ENCODE measurements around the gene MOB3B.

Gene MOB3B

GRCh38 chr9:27369591-27369990 is 160.0 kb downstream of the MOB3B start:
- no peak for DNase-seq (ENCODE audit: low read depth in 1 of 2, low spot score in 1 of 2)

GRCh38 chr9:27368316-27368985 is 161.2 kb downstream of the MOB3B start:
- DNase-seq (ENCODE audit: low read depth in 1 of 2, low spot score in 1 of 2), result no peak

GRCh38 chr9:27367921-27368315 is 161.7 kb downstream of the MOB3B start:
- no peak for DNase-seq (ENCODE audit: low read depth in 1 of 2, low spot score in 1 of 2)

- DNase-seq (ENCODE audit: low read depth in 1 of 2, low spot score in 1 of 2), result no peak
Observed at GRCh38 chr9:27367175-27367798, 162.3 kb downstream of the MOB3B start.

DNA sequence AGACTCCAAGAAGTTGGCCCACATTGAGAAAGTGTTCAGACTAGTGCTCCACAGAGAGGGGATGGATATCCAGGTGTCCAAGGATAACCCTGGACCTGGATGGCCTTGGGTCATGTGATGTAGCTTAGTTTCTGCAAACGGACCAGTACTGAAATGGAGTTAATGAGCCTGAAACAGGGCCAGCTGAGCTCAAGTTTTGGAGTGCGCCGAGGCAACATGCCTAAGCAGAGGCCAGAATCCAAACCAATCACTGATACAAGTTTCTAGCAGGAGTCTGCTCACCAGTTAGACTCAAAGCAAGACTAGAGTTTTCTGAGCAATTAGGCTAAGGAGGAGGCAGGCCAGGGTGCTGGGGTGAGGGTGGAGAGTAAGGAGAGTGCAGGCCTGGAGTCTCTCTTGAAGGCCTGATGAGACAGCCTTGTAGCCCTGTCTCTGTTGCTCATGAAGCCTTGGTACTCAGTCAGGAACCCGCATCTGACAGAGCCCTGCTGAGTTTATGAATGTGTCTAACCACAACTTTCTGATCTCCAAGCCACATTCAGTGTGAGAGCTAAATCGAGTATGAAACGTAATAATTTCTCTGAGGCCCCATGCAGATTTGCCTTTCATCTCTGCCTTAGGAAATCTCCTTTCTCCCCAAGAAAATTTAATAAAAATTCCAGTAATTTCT is 163.8 kb downstream of the MOB3B start:
- DNase-seq (ENCODE audit: low read depth in 1 of 2, low spot score in 1 of 2), result peak; percentile 1 to 41

DNA sequence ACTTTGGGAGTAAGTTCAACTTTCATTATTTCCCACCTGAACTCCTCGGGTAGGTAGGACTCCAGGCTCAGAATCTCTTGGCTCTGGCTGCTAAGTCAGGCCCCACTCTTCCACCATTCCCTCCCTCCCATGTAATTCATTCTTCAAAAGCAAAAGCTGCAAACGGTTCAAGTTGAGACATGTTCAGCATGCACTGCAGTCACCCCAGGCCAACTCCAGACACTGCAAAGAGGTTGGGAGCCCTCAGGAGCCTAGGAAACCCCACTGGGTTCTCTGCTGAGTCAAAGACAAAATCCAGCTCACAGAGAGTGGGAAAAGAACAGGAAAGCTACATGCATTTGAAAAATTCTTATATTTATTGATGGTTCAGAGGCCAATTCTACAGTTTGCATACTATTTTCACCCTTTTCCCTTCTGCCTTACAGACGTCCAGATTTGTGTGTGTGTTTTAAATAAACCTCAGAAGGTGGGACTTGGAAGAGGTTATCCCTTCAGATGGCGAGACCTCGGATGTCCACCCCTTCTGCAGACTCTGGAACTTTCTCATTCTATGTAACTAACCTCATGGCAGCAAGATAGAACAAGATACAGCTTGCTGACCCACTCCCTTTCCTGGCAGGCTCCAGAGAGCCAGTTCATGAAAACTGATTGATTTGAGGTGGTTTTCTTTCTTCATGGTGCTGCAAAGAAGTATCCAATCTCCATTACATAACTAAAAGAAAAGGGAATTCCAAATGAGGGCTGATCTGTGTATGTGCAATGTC is 167.0 kb downstream of the MOB3B start:
- no peak for DNase-seq (ENCODE audit: low read depth in 1 of 2, low spot score in 1 of 2)

GRCh38 chr9:27361492-27361891 is 168.1 kb downstream of the MOB3B start:
- DNase-seq (ENCODE audit: low read depth in 1 of 2, low spot score in 1 of 2), result no peak

DNA sequence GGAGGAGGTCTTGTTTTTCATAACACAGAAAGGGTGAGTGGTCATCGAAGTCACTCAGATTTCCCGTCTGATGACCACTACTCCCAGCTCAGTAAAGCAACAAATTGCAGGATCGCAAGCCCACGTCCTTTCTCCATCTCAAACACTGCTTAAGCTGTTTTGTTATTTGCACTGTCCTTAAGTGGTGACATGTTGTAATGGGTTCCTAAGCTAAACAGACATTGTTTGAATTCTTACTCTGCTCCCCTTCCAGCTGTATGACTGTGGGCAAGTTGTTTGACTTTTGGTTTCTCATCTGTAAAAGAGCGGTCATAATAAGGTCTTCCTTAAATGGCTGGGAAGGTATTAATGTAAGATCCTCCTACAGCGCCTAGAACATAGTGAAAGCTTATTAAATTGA is 169.9 kb downstream of the MOB3B start:
- DNase-seq (ENCODE audit: low read depth in 1 of 2, low spot score in 1 of 2), result no peak

DNA sequence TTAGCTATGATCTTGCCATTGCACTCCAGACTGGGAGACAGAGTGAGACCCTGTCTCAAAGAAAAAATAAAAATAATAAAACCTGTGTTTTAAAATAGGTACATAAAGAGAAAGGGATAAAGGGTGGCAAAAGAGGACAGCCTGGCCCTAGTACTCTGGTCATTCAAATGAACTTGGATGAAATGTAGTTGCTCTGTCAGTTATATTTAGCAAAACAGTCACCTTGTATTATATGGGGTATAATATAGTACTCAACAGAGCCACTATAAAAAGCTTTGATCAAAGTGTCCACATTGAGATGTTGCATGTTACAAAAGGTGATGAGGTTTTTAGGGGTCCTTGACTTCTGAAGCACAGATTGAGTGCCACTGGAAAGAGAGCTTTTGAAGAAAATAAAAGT is 171.6 kb downstream of the MOB3B start:
- no peak for DNase-seq (ENCODE audit: low read depth in 1 of 2, low spot score in 1 of 2)

DNA sequence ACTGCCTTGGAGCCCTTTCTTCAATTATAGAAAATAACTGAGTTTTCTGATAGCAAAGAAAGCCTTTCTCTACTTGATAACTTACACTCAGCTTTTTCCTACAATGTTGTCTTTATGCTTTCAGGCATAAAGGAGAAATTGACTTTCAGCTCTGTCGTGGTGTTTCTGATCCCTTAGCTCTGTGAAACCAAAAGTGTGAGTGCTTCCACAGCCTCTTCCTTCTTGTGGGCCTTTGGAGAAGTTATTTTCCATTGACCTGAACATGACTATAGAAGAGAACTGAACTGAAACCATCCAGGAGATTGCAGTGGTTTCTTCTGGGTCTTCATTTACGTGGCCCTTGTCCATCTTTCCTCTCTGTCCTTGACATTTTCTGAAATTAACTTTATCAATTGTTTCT is 173.2 kb downstream of the MOB3B start:
- DNase-seq (ENCODE audit: low read depth in 1 of 2, low spot score in 1 of 2), result no peak

DNA sequence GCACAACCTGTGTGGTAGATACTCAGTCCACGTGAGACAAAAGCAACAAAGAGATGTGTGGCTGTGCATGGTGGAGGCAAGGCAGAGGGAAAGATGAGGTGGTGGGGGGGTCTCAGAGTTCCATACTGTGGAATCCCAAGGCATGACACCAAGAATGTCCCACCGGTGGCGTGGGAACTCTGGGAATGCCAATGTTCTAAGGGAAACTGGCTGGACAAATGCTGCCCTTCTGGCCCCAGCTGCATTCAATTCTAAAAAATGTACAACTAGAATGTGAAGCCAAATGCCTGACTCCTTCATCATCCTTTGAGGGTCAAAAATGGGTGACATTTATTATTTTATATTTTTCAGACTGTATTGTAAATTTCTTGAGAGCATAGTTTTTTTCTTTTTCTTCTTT is 174.4 kb downstream of the MOB3B start:
- no peak for DNase-seq (ENCODE audit: low read depth in 1 of 2, low spot score in 1 of 2)

GRCh38 chr9:27353474-27354229 is 176.0 kb downstream of the MOB3B start:
- DNase-seq (ENCODE audit: low read depth in 1 of 2, low spot score in 1 of 2), result no peak

DNA sequence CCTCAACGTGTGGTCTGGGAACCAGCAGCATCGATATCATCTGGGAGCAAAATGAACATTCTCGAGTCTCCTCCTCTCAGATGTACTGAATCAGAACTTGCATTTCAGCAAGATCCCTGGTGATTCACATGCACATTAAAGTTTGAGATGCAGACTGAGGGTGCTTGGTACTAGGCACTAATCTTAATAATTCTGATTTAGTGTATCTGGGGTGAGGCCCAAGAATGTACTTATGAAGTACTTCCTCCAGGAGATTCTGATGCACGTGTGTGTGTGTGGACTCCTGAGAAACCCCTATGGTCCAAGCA is 176.5 kb downstream of the MOB3B start:
- no peak for DNase-seq (ENCODE audit: low read depth in 1 of 2, low spot score in 1 of 2)

GRCh38 chr9:27352457-27353165 is 177.0 kb downstream of the MOB3B start:
- no peak for DNase-seq (ENCODE audit: low read depth in 1 of 2, low spot score in 1 of 2)

DNA sequence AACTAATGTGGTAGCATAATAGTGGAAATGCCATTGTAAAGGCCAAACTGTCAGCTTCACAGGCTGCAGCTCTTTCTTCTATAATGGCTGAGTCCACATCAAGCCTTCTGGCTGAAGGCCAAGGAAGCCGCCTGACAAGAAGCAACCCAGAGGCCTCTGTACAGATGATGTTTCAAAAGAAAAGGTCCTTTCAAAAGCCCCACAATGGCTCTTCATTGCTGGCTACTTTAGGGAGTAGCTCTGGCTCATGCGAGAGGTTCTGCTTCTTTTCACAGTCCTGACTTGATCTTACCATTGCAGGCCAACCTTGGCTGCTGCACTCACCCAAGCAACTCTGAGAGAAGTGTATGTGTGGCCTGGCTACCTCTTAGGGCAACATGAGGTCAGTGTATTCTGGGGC is 178.2 kb downstream of the MOB3B start:
- DNase-seq (ENCODE audit: low read depth in 1 of 2, low spot score in 1 of 2), result no peak

DNA sequence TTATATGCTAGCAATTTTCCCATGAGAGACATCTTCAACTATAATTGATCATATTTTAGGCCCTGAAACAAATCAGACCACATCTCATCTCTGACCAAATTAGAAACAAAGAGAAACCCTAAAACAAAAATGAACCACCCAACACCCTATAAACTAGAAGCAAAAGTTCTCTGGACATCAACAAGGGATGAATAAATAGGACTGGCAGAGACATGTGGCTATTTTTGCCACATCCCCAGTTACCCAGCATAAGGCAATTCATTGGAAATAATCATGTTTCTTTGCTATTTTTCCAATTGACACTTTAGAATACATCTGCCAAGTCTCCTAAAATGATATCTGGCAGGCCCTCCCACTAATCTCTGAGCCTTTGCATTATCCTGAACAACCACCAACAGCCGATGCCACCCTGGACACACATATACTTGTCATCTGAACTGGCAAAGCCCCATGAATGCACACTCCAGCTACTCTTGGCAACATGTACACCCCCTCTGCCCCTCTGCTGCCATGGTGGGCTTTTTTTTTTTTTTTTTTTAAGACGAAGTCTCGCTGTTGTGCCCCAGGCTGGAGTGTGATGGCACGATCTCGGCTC is 179.1 kb downstream of the MOB3B start:
- no peak for DNase-seq (ENCODE audit: low read depth in 1 of 2, low spot score in 1 of 2)

DNA sequence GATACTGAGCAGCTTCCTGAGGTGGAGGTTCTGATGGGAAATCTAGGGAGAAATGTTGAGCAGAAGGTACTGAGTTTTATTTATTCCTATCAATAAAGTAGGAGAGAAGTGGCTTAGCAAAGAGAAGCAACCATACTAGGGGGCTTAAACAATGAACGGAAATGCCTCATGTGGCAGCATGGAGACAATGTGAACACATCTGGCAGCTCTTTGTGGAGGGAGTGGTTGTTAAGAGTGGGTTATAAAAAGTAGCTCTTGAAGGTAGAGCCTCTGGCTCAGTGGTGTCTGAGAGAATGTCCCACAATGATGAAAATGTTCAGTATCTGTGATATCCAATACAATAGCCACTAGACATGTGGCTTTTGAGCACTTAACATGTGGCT is 179.9 kb downstream of the MOB3B start:
- DNase-seq (ENCODE audit: low read depth in 1 of 2, low spot score in 1 of 2), result no peak

GRCh38 chr9:27348785-27349697 is 180.6 kb downstream of the MOB3B start:
- no peak for DNase-seq (ENCODE audit: low read depth in 1 of 2, low spot score in 1 of 2)

DNA sequence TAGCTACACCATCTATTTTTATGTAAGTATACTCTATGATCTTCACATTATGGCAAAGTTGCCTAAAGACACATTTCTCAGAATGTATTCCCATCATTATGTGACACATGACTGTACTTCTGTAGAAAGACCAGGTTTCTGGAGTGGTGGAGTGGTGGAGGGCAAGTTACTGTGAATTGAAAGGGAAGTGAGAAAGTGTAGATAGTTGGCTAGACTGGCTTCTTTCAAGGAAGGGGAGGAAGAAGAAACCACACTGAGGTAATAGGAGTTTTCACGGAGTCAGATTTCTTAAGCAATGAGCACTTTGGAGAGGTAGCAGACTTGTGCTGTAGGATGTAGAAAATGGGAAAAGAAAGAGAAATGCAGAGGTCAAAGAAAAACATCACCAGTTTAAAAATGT is 181.7 kb downstream of the MOB3B start:
- DNase-seq (ENCODE audit: low read depth in 1 of 2, low spot score in 1 of 2), result no peak
